Fibroblast of skin of right quadriceps (primary cell): ENCODE measurements around the gene GSS.

Experiments used
- DNase-seq: peaks from one replicate; pipeline ENCODE4 v3.0.0-alpha.2; 2013

The GSS gene

DNA sequence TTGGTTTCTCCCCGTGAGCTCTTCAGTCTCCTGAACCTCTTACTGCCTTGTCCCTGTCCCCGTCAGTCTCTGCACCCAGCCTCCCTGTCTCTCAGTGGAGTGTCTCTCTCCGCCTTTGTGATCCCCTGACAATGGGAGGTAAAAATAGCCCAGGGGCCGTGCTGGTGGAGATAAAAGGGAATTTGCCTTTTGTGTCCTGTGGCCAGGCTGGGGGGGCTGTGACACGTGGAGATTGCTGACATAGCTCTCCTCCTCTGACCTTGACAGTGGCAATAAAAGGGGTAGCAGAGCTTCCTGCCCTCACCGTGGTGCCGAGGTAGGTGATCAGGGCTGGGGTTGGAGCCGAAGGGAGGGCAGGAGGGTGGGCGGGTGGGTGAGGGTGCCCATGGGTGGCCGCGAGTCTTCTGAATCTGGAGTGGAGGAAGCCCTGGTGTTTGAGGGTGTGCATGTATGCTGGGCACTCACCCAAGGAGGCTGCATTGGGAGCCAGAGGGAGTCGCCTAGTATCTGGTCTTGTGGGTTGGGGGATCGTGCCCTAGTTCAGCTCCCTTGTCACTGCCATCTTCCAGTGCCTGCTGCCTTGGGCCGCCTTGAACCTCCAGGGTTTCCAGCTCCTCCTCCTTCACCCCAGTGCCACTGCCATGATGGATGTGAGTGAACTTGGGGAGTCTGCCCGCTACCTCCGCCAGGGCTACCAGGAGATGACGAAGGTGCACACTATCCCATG, 21.9 kb upstream of the GSS start:
- no peak for DNase-seq

DNA sequence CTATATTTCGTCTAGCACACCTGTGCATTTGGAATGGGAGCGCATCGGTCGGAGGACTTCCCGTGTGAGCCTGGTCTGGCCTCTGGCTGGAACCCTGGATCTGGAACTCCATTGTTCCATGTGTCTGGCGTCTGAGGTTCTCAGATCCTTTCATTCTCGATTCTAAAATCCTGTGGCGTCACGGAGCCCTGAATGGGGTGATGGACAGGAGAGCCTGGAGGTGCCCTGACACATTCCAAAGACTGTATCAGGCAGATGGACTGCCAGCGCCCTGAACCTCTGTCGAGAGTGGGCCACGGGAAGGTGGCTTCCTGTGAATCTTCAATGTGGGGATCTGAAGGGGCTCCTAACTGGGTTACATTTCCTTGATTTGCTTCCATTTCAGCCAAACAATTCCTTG, 20.7 kb upstream of the GSS start:
- DNase-seq, result no peak

- no peak for DNase-seq
These were observed 18.6 kb upstream of the GSS start for GRCh38 chr20:34974246-34974645.

- DNase-seq, result no peak
These were observed 16.1 kb upstream of the GSS start for GRCh38 chr20:34971561-34972235.

DNA sequence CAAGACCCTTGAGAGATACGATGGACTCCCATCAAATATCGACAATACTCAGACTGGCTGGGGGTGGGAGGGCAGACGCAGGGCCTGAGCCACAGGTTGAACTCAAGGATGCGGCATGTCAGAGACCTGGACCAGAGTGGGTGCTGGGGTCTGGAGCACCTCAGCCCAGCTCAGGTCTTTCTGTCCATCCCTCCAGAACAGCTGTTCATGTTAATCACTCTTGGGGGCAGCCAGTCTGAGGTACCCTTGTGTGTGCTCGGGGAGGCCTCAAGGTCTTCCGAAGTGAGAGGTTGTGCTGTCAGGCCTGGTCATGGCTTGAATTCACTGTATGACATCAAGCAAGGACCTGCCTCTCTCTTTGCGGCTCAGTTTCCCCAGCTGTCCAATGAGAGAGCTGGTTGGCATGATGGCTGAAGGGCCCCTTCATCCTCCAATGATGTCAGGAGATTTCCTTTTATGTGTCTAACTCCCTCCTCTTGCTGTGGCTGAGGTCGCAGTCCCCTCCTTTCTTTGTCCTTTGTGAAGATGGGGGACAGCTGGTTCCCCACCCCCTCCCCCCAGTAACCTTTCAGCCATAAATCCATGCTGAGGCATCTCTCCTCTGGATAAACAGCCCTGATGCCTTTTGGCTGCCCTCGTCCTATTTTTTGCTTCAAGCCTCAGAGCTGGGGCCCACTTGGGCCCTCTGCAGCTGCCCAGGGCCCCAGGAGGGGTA, 15.4 kb upstream of the GSS start:
- DNase-seq, result no peak

- DNase-seq, result no peak
These were observed 14.7 kb upstream of the GSS start for GRCh38 chr20:34970193-34970840.

DNA sequence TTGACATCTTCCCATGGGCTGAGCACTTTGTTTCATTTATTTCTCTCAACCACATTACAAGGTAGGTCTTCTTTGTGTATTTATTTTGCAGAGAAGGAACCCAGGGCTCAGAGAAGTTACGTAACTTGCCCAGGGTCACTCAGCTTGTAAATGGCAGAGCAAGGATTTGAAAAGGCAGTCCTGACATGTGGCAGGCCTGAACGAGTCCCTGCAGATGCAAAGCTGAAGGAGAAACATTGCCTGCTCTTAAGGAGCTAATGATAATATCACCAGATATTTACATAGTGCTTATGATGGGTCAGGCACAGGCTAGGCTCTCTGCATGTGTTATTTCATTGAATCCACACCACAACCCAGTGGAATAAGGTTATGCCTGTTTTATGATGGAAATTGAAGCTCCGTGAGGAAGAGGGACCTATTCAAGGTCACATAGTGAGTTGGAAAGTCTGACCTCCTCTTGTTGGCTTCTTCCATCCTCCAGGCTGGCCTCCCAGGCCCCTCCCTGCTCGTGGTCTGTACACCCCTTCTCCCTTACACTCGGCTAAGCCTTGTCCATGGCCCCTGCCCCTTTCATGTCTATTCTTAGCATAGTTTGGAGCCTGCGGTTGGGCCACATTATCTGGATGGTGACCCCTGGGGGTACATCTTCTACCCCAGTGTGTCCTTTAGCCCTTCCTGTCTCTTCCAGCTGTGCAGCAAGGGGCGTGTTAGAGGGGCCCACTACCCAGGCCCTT, 12.6 kb upstream of the GSS start:
- DNase-seq, result no peak

DNA sequence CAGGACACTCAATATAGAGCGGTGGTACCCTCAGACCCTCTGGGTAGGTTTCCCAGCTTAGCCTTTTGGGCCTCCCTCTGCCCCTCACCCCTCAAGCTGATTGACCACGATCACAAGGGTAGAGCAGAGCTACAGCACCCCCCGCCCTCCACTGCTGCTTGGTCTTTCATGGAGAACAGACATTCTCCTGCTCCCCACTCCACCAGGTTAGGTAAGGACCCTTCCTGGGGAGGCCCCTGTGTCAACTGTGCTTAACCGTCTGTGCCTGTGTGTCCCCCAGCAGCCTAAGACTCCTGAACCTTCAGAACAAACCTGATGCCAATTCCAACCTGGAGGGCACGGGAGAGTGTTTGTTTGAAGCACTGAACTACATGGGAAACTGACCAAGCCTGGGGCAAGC, 11.8 kb upstream of the GSS start:
- no peak for DNase-seq

DNA sequence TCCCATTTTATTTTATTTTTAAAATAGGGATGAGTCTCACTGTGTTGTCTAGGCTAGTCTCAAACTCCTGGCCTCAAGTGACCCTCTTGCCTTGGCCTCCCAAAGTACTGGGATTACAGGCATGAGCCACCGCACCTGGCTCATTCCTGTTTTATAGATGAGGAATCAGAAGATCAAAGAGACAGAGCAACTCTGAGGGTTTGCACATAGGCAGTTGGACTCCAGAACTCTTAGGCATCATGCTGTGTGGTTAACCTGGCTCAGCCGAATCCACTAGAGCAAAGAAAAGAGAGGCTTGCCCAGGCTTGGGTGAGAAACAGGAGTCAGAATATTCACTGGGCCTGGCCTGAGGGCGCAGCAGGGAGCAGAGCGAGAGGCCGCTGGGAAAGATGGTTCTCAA, 9.4 kb upstream of the GSS start:
- DNase-seq, result no peak

- DNase-seq, result no peak
These were observed 8.9 kb upstream of the GSS start for GRCh38 chr20:34964486-34964885.

DNA sequence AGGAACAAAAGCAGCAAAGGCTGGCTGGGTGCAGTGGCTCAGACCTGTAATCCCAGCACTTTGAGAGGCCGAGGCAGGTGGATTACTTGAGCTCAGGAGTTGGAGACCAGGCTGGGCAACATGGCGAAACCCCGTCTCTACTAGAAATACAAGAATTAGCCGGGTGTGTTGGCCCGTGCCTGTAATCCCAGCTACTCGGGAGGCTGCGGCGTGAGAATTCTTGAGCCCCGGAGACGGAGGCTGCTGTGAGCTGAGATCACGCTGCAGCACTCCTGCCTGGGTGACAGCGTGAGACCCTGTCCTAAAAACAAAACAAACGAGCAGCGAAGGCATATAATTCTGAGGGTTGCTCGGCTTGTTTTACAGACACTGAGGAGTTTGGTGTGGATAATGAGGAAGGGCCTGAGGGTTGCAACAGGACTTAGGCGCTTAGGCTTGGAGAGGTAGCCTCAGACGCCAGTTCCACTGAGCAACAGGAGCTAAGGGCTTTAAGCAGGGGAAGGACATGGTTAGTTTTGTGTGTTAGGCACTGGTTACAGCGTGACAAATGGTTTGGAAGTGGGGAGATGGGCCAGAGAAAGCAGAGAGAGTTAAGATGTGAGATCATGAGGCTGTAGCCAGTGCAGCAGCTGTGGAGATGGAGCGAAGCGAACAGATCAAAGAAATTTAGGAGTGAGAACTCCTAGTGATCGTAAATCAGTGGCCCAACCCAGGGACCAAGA, 1.3 kb upstream of the GSS start:
- DNase-seq, result no peak

DNA sequence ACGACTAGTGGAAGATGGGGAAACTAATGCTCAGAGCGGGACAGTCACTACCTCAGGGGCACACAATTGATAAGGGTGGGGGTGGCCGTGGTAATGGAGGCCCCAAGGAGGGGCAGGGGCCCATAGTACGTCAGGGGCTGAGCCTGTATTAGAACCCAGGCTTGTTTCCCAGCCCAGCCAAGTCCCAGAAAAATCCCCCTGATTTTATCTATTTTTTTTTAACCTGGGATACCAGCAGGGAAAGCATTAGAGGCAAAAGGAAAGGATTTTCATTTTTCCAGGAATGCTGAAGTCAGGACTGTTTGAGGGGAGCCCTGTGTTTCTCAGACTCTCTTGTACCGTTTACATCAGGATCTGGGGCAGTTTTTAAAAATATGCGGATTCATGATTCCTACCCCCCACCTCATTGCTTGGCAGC, 444 bp upstream of the GSS start:
- no peak for DNase-seq

- DNase-seq, result peak; percentile 45
These were observed 739 bp downstream of the GSS start for GRCh38 chr20:34954904-34955230.

- DNase-seq, result no peak
These were observed 1.6 kb downstream of the GSS start for GRCh38 chr20:34953960-34954359.

DNA sequence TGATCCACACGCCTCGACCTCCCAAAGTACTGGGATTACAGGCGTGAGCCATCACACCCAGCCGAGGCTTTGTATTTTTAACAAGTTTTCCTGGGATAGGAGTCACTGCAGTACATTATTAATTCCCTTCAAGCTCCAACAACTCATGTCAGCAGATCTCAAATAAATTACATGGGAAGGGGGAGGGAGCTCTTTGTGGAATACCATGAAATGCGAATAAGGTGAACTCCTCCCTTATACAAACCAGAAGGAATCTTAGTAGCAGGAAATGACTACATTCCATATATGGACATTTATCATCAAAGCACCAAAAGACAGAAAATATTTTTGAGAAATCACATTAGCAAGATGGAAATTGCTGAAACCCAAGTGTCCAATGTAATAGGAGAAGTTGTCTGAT, 2.9 kb downstream of the GSS start:
- peak; percentile 78 for DNase-seq

DNA sequence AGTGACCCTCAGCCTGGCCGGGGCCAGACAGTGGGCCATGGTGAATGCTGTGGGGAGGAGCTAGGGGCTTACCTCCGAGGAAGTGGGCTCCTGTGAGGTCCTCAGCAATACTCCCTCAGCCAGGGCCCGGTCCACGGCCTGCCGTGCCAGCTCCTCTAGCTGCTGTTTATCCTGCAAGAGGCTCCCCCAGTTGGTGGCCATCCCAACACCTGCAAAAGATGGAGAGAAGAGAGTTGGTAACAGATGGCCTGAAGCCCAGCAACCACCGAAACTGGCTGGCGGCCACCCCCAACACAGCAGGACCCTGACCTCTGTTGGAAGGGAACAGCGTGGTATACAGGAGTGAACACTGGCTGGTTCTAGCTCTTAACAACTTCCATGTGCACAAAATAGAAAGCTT, 4.0 kb downstream of the GSS start:
- DNase-seq, result no peak

DNA sequence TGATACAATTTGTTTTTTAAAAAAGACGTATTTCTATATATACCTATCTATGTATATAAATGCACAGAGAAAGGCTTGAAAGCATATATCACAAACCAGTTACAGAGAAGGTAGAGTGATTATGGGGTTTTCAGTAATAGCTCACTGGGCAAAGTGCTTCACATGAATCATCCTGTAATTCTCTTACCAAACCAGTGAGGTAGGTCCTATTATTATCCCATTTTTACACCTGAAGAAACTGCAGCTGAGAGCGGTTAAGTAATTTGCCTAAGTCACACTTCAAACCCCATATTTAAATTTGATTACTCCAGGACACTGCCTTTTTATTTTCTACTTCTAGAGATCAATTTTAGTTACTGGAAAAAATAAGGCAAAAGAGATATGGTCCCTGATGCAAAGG, 4.4 kb downstream of the GSS start:
- no peak for DNase-seq

- DNase-seq, result no peak
These were observed 6.5 kb downstream of the GSS start for GRCh38 chr20:34949120-34949519.

GRCh38 chr20:34948030-34948429, 7.6 kb downstream of the GSS start:
- peak; percentile 72 for DNase-seq

DNA sequence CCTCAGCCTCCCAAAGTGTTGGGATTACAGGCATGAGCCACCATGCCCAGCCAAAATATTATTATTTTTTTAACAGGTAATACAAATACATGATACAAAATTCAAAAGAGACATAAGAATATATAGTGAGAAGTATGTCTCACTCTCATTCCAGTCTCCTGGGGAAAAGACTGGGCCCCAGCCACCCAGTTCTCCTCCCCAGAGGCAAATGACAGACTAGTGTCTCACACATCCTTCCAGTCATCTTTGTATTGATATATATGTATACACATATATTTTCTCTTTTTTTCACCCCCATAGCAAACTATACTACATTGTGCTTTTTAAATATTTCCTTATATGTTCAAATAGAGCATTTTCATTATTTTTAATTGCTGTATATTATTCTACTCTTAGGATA, 8.3 kb downstream of the GSS start:
- DNase-seq, result no peak

- no peak for DNase-seq
These were observed 8.9 kb downstream of the GSS start for GRCh38 chr20:34946661-34947060.

GRCh38 chr20:34945315-34946077, 10.1 kb downstream of the GSS start:
- DNase-seq, result no peak
